PC-9 (cell line): ENCODE results near the gene SP6. TPM values are rescaled to one million over a fixed set of nuclear protein-coding genes. Genes with fewer than 3 reads are reported as not detected.

ENCODE experiments used
- BruUV-seq: library from RNA; stranded (reverse); fragments of 400-500 nt; replicated peaks from 2 replicates; lab custom pipeline; 2021; lab: Mats Ljungman, UMichigan
- CTCF ChIA-PET: fragments of 300-600 bp; sonication (Branson Sonifier 250); formaldehyde crosslinking; loops from one replicate; lab custom pipeline; 2022; ENCODE audit warnings: antibody characterized with exemption; lab: Charles Lee
- POLR2A ChIA-PET: fragments of 300-600 bp; sonication (Branson Sonifier 250); formaldehyde crosslinking; loops from one replicate; lab custom pipeline; 2022; ENCODE audit warnings: antibody characterized with exemption; ENCODE audit not compliant: unreplicated experiment; lab: Charles Lee
- DNase-seq, 2 experiments: peaks; one replicate each; pipeline versions ENCODE4 v3.0.0 to v3.0.0-alpha.2; 2015 to 2022; ENCODE audit warnings: mixed read lengths in 1 of 2
- H2AFZ ChIP-seq: fragments of 200-600 bp; sonication (generic); 2 replicates; pipeline ENCODE4 v1.8.1; 2017; ENCODE audit warnings: antibody characterized with exemption
- H3F3A ChIP-seq: fragments of 200-600 bp; sonication (generic); 2 replicates; pipeline ENCODE4 v1.8.1; 2017; ENCODE audit warnings: antibody characterized with exemption, mild to moderate bottlenecking, low read depth; ENCODE audit not compliant: insufficient read depth
- H3K27ac ChIP-seq: fragments of 200-600 bp; sonication (generic); 2 replicates; pipeline ENCODE4 v1.6.1; 2016; ENCODE audit warnings: mixed run types
- H3K27me3 ChIP-seq: fragments of 200-600 bp; sonication (generic); 2 replicates; pipeline ENCODE4 v1.6.1; 2016; ENCODE audit warnings: low read depth, mixed run types; ENCODE audit not compliant: insufficient read depth
- H3K36me3 ChIP-seq: fragments of 200-600 bp; sonication (generic); 2 replicates; pipeline ENCODE4 v1.6.1; 2016; ENCODE audit warnings: low read depth, mixed run types
- H3K4me1 ChIP-seq: fragments of 200-600 bp; sonication (generic); replicated peaks from 2 replicates; pipeline ENCODE4 v1.6.1; 2016; ENCODE audit warnings: mixed run types; ENCODE audit not compliant: insufficient read depth
- H3K4me2 ChIP-seq: fragments of 200-600 bp; sonication (generic); 2 replicates; pipeline ENCODE4 v1.6.1; 2017; ENCODE audit warnings: mixed run types
- H3K4me3 ChIP-seq: fragments of 200-600 bp; sonication (generic); 2 replicates; pipeline ENCODE4 v1.6.1; 2016; ENCODE audit warnings: mixed run types
- H3K79me2 ChIP-seq: fragments of 200-600 bp; sonication (generic); 2 replicates; pipeline ENCODE4 v1.6.1; 2017; ENCODE audit warnings: low read depth, mixed run types
- H3K9me2 ChIP-seq: fragments of 200-600 bp; sonication (generic); 2 replicates; pipeline ENCODE4 v1.8.1; 2017; ENCODE audit warnings: mild to moderate bottlenecking; ENCODE audit not compliant: insufficient read depth
- H3K9me3 ChIP-seq: fragments of 200-600 bp; sonication (generic); 2 replicates; pipeline ENCODE4 v1.8.1; 2016; ENCODE audit warnings: low read depth; ENCODE audit not compliant: insufficient read depth
- H4K20me1 ChIP-seq: fragments of 200-600 bp; sonication (generic); 2 replicates; pipeline ENCODE4 v1.8.1; 2017; ENCODE audit not compliant: insufficient read depth
- CTCF ChIP-seq: fragments of 200-600 bp; sonication (generic); conservative IDR thresholded peaks from 2 replicates; pipeline ENCODE4 v1.6.1; 2017; ENCODE audit warnings: mixed run types, antibody characterized with exemption, mild to moderate bottlenecking, moderate library complexity
- EZH2 ChIP-seq: fragments of 200-600 bp; sonication (generic); IDR thresholded peaks from 2 replicates; pipeline ENCODE4 v1.8.0; 2017; ENCODE audit warnings: antibody characterized with exemption, low read depth
- intact Hi-C: fragments of 100-400 bp; cut with micrococcal nuclease; formaldehyde crosslinking; loops from one replicate; pipeline ENCODE4 v1.10.0; 2022; ENCODE audit not compliant: unreplicated experiment
- total RNA-seq: library from RNA; stranded (reverse); gene quantifications from 2 replicates; pipeline ENCODE4 v1.2.3, GENCODE V29; 2021

SP6 gene
- total RNA-seq, 1 experiment from 2014 or later: 13.3 TPM

- H3K27me3 ChIP-seq: no peaks in the 10 kb centered on the region
- H3K9me3 ChIP-seq: no peaks in the 10 kb centered on the region
- peaks cover 55% of the 10 kb centered on the region for H3K79me2 ChIP-seq
- intact Hi-C loops: loop anchor here (1.0 kb wide), 2 partner anchors 41 to 175 kb away; no protein-coding TSS in a partner anchor
- ChIA-PET CTCF (interaction anchor here (1.3 to 3.0 kb wide), 5 partner anchors 41 to 103 kb away, joined by 3 to 20 read pairs (median 6); no protein-coding TSS in a partner anchor), POLR2A (interaction anchor here (0.5 to 0.6 kb wide), 2 partner anchors 39 to 42 kb away, joined by 3 read pairs; no protein-coding TSS in a partner anchor)
- peaks cover 10% of the 10 kb centered on the region; the same call in 1 of the 2 replicates for H3K36me3 ChIP-seq
- H3K9me2 ChIP-seq: no peaks in the 10 kb centered on the region
- BruUV-seq: no TSS peak
- peaks cover 79% of the 10 kb centered on the region for H3K4me1 ChIP-seq
- no peak overlapping the region for H3K4me3 ChIP-seq
- peak in 1 of 2 experiments; percentile 34 for DNase-seq
- peak overlapping the region; percentile 30 for H3K4me2 ChIP-seq
- H2AFZ ChIP-seq: no peak overlapping the region
- H4K20me1 ChIP-seq: no peaks in the 10 kb centered on the region
- peaks cover 48% of the 10 kb centered on the region for H3F3A ChIP-seq
- TF ChIP-seq CTCF: 0 out of 2 replicates have a peak, but pooled peaks have one; percentile 13
- TF ChIP-seq EZH2: no peak
- peak overlapping the region; percentile 40 for H3K27ac ChIP-seq
These were observed 7.6 kb downstream of the SP6 start for GRCh38 chr17:47843391-47843730.

- H3F3A ChIP-seq: peaks cover 48% of the 10 kb centered on the region
- peak; percentile 30; the same call in 1 of the 2 replicates for TF ChIP-seq CTCF
- no peak for TF ChIP-seq EZH2
- peak overlapping the region; percentile 37; the same call in 1 of the 2 replicates for H2AFZ ChIP-seq
- H3K4me3 ChIP-seq: peak overlapping the region; percentile 85; the same call in 1 of the 2 replicates
- no peaks in the 10 kb centered on the region for H3K9me2 ChIP-seq
- H3K79me2 ChIP-seq: peaks cover 38% of the 10 kb centered on the region
- peak overlapping the region; percentile 23; the same call in 1 of the 2 replicates for H3K27ac ChIP-seq
- POLR2A ChIA-PET: interaction anchor here (0.6 to 0.8 kb wide), 3 partner anchors 8 to 54 kb away, joined by 3 read pairs; no protein-coding TSS in a partner anchor
- BruUV-seq: no TSS peak
- DNase-seq: no peak
- no peaks in the 10 kb centered on the region for H4K20me1 ChIP-seq
- peak overlapping the region; percentile 99 for H3K4me2 ChIP-seq
- CTCF ChIA-PET: interaction anchor here (0.9 to 1.9 kb wide), 6 partner anchors 10 to 177 kb away, joined by 3 to 11 read pairs (median 4); partner anchors contain the start of genes LRRC46, MRPL10 and SP2
- H3K27me3 ChIP-seq: no peaks in the 10 kb centered on the region
- no peaks in the 10 kb centered on the region for H3K9me3 ChIP-seq
- peaks cover 5% of the 10 kb centered on the region; the same call in 1 of the 2 replicates for H3K36me3 ChIP-seq
- peaks cover 65% of the 10 kb centered on the region for H3K4me1 ChIP-seq
- intact Hi-C loops: loop anchor here (1.0 to 2.0 kb wide), 3 partner anchors 49 to 129 kb away; partner anchors contain the start of gene CDK5RAP3
These were observed 9.3 kb downstream of the SP6 start for GRCh38 chr17:47841488-47842291.

- Histone ChIP-seq H3K79me2 (peaks cover 30% of the 10 kb centered on the region), H3F3A (peaks cover 42% of the 10 kb centered on the region), H4K20me1 (no peaks in the 10 kb centered on the region), H3K4me3 (peak within 1 kb of the TSS; percentile 85), H3K9me2 (no peaks in the 10 kb centered on the region), H2AFZ (peak within 1 kb of the TSS; percentile 99), H3K36me3 (peaks cover 2% of the 10 kb centered on the region; the same call in 1 of the 2 replicates), H3K4me2 (peak within 1 kb of the TSS; percentile 99), H3K9me3 (no peaks in the 10 kb centered on the region), H3K27me3 (no peaks in the 10 kb centered on the region), H3K4me1 (peaks cover 59% of the 10 kb centered on the region), H3K27ac (peak within 1 kb of the TSS; percentile 23)
- DNase-seq: peak; percentile 81 to 95
- ChIA-PET POLR2A (interaction anchor here (0.6 to 0.8 kb wide), 4 partner anchors 9 to 64 kb away, joined by 3 to 4 read pairs (median 3); no protein-coding TSS in a partner anchor), CTCF (interaction anchor here (0.6 to 1.9 kb wide), 7 partner anchors 10 to 177 kb away, joined by 3 to 11 read pairs (median 4); partner anchors contain the start of genes CDK5RAP3, LRRC46 and MRPL10)
- intact Hi-C loops: loop anchor here (1.0 to 2.0 kb wide), 3 partner anchors 49 to 130 kb away; partner anchors contain the start of gene CDK5RAP3
- TF ChIP-seq CTCF (peak; percentile 100), EZH2 (no peak)
- no TSS peak for BruUV-seq
These were observed 10.0 kb downstream of the SP6 start, which contains the start of gene SCRN2 for GRCh38 chr17:47840742-47841487. Gene SCRN2, minus strand, starts transcription at chr17:47841273. Its CDS starts 430 bp downstream, at chr17:47840843.
